Measurements from ENCODE around the gene ZNRF1.

Gene ZNRF1

DNA sequence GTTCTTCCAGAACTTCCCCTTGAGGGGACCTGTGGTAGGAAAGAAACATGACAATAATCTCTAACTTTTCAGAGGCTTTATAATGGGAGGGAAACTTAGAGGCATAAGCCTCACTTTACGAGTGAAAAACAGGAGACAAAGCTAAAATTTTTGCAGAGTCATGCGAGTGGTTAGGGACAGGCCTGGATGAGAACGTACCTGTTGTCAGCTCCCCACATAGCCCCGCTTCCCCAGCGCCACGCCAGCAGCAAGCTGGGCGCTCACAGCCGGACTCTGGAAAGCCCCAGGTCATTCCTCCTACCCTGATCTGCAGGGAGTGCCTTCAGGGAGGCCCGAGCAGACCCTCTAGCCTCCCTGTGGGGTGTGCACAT, 64.1 kb downstream of the ZNRF1 start:
- no peak for DNase-seq

DNA sequence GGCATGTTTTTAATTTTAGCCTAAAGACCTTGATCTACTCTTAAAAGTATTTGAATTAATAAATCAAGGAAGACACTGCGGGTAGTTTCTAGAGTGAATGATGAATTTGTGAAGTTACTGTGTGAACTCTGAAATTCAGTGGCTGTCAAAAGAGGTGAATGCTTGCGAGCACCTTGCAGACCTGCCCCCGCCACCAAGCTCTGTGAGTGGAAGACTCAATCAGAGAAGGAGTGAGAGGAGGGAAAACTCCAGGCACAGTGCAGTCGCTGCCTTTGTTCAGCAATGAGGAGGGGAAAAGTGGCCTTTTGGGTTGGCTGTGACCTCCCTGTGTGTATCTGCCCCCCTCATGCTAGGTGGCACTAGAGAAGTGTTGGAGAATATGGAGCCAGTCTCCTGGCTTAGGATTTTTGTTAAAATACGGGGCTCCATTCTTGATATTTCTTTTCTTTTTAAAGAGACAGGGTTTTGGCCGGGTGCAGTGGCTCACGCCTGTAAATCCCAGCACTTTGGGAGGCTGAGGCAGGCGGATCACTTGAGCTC, 64.8 kb downstream of the ZNRF1 start:
- no peak for DNase-seq

DNA sequence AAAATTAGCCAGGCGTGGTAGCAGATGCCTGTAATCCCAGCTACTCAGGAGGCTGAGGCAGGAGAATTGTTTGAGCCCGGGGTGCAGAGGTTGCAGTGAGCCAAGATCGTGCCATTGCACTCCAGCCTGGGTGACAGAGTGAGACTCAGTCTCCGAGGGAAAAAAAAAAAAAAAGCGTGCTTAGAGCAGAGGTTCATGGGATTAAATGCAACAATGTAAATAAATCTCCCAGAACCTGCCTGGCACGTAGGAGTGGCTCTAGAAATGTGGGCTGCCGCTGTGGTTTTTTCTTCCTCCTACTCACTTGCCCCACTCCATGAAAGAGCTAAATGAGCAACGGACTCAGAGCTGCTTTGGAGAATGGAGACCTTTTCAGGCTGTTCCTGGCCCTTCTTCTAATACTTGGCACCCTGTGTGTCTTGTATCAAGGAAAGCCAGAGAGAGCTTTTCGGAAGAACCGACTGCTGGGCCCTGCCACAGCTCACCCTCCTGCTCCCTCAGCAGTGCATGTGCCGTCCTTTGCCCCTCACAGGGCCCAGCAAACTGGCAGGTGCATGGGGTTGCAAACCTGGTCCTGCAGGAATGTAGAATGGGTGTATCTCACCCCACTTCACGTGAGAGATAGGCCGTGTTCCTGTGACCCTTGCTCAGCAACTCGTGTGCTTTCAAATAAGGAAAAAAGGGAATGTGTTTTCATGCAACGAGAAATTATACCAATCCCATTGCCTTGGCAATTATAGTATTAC, 65.8 kb downstream of the ZNRF1 start:
- DNase-seq: no peak

DNA sequence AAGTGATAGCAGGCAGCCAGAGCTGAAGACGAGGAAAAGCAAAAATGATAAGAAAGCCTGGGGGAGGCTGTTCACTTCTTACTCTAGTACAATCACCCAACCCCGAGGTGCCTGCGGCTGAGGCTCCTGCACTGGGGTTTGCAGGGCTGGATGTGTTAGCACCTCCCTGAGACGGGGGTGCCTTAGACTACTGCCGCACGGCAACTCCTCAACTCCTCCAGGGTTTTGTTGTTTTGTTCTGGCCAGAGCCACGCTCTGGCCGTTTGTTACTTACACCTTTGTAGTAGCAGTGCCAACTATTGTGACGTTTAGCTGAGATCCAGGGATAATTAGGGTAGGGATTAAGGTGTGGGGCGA, 66.3 kb downstream of the ZNRF1 start:
- no peak for DNase-seq

- DNase-seq: no peak
Measured at GRCh38 chr16:75065521-75066149, 66.8 kb downstream of the ZNRF1 start.

DNA sequence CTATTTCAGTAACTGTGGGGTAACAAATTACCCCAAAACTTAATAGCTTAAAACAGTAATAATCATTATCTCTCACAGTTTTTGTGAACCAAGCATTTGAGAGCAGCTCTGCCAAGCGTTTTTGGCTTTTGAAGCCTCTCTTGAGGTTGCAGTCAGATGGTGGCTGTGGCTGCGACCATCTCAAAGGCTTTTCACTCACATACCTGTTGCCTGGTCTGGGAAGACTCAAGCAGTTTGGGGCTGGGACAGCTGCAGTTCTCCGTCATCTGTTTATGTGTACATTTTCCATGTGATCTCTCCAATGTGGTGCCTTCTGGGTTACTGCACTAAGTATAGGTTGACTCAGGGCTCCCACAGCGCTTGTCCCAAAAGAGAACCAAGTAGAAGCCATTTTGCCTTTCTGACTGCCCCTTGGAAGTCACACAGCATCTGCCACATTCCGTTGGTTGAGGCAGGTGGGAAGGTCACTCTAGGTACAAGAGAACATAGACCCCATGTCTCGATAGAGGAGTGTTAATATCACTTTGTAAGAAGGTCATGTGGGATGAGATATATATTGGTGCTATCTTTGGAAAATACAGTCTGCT, 68.1 kb downstream of the ZNRF1 start:
- DNase-seq: no peak

- DNase-seq: no peak
Measured at GRCh38 chr16:75068085-75069031, 69.5 kb downstream of the ZNRF1 start.

GRCh38 chr16:75070012-75070841, 71.4 kb downstream of the ZNRF1 start:
- DNase-seq: no peak

DNA sequence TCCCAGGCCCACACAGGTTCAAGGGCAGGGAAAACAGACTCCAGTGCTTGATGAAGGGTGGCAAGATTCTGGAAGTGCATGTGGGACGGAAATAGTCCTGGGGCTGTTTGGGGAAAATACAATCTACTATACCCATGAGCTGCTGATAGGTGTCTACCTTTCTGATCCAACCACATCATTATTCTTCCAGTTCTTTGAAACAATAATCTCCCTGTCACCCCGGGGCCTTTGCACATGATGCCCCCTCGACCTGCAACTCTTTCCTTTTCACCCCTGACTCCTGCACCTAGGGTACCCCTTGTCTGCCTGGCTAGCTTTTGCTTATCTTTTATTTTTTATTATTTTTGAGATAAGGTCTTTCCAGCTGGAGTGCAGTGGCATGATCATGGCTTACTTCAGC, 72.8 kb downstream of the ZNRF1 start:
- no peak for DNase-seq

DNA sequence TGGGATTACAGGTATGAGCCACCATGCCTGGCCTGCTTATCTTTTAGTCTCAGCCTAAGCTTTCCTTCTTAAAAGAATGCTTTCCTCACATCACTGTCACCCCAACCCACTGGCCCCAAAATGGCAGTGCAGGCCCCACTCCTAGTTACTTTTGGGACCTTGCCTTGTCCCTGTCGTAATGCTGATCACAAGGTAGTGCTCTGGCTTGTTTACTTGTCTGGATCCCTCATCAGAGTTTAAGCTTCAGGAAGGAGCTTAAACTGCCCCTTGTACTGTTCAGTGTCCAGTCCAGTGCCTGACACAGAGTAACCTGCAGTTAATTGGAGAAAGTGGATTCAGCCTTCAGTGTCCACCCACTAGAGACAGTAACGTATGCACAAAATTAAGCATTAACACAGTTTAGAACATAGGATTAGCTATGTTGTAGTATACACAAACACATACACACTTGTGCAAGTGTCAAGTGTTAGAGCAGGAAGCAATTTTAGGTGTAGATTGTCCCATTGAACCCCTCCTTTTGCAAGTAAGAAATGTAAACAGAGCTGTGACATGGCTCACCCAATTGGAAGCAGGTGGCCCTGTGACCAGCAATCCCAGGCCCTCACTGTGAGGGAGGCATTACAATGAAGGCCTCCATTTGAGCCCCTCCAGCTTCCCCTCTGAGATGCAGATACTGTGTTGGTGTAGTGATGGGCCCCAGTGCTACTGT, 73.6 kb downstream of the ZNRF1 start:
- no peak for DNase-seq

DNA sequence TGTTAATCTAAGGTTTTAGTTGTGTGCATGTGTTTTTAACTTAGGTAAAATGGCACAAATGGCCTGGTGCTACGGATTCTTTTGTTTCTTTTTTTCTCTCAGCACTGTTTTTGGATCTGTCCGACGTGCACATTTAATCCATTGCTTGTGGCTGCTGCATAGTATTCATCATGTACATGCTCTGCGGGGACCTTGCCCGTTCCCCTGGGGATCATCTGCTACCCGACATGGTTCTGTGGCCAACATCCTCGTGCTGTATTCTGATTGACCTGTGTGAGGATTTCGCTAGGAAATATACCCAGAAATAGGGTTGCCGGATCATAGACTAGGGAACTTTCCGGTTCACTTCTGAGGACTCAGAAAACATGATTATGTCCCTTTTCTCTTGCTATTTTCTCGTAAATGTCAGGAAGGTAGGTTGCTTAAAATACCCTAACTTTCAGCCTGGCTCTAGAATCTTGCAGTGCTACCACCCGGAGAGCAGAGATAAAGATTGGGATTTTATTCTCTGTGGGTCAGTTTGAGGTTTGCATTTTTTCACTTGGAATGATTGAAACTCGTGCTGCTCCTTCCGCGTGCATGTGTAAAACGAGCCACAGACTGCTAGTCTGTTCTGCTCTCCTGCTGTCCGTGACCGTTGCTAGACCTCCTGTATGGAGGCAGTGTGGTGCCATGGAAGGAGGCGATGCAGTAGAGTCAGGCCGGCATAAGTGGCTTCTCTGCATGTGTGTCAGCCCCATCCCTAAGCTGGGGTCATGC, 74.9 kb downstream of the ZNRF1 start:
- no peak for DNase-seq

DNA sequence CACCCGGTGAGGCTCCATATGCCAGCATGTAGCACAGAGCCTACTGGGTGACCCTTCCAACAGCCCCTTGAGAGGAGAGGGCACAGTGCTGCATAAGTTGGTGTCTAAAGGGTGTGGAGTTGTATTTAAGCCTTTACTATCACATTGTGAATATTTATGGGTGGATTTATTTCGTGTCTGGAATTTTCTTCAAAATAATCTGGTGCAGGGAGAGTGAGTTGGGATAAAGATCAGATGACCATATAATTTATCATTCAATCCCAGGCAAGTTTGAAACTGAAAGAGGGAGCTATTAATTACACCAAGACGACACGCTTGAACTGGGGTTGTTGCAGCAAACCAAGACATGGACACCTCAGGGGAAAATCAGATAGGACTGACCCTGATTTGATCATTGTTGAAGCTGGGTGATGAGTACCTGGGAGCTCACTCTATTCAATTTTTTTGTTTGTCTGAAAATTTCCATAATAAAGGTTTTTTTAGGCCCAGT, 75.5 kb downstream of the ZNRF1 start:
- no peak for DNase-seq

DNA sequence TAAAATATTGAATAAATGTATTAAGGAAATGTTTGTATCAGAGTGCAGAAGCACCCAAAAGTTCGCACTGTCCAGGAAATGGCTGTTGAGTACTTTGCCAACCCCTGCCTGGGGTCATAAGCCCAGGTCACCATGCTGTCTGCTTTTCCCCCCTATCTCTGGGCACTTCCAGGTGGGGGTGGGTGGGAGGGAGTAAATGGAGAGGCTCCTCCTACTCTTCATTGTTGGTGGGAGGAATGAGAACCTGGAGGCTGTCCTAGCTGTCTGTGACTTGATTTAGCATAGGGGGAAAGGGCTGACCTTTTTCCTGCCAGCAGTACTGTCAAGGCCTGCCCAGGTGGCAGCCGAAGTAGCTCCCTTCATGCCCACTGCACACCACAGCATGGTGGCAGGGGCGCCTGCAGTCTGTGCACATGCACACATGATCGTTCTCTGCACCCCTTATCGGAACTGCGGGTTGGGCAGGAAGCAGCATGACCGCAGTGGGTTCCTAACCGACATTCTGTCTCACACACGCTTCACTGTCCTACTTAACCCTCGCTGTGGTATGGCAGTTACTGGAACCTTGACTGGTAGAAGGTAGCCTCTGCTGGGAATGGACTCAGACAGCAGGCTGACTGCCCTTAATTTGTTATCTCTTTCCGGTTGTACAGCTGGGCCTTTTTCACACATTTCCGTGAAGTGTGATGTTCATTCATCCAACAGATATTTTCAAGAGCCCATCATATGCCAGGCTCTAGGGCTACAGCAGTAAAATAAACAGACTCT, 76.3 kb downstream of the ZNRF1 start:
- no peak for DNase-seq

GRCh38 chr16:75075688-75076268, 77.0 kb downstream of the ZNRF1 start:
- DNase-seq: no peak

GRCh38 chr16:75078886-75079285, 80.1 kb downstream of the ZNRF1 start:
- no peak for DNase-seq

DNA sequence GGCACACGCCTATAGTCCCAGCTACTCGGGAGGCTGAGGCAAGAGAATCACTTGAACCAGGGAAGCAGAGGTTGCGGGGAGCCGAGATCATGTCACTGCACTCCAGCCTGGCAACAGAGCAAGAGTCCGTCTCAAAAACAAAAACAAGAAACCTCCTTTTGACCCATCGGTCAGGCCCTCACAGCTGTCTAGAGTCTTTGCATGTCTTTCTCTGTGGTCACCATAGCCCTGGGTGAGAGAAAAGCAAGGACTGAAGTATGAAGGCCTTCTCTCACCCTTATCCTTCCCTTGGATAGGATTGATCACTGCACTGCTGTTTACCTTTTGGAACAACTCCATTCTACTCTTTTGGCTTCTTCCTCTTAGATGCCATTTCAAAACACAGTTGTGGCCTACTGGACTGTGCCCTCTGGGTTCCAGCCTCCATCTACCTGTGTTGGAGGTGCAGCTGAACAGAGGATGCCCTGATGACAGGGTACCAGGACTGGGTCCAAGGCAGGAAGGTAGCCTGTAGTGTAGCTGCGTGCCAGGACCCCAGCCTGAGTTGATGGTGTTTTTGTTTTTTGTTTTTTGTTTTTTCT, 80.6 kb downstream of the ZNRF1 start:
- no peak for DNase-seq

DNA sequence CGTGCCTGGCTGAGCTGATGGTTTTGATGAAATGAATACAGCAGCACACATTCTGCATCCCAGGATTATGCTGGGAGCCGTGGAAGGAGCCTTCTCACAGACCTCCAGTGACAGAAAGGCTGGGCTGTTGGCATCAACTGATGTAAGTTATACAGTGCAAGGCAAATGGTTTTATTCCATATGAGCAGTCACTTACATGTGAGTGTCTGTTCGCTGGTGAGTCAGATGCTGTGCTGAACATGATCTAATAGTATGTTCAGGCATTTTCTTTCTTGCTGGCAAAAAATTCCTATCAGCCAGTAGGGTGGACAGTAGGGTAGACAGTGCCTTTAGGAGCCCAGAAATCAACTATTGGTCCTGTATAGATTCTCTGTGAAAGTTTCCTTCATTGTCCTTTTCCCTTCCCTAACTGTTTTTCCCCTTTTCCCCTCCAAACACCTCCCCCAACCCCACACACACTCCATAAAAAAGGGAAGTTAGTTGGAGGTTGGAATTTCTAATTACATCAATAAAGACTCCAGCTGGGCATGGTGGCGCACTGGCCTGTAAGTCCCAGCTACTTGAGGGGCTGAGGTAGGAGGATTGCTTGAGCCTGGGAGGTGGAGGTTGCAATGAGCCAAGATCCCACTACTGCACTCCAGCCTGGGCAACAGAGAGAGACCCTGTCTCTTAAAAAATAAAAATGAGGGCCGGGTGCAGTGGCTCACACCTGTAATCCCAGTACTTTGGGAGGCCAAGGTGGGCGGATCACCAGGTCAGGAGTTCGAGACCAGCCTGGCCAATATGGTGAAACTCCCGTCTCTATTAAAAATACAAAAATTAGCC, 81.6 kb downstream of the ZNRF1 start:
- DNase-seq: no peak
